ENCODE measurements around the gene NDRG2. TPM values are rescaled to one million over a fixed set of nuclear protein-coding genes. Genes with fewer than 3 reads are reported as not detected.

The NDRG2 gene
- total and polyA plus RNA-seq, 4 donors, result 46.1 to 112 (median 58.6) TPM

- H3K9ac ChIP-seq (ENCODE audit: insufficient read depth in 1 of 2, low read length in 2 of 2), result peak overlapping the region; percentile 55 to 71
- no peaks in the 10 kb centered on the region for H3K27me3 ChIP-seq (ENCODE audit: control insufficient read depth in 3 of 3, insufficient read depth in 3 of 3, low read length in 2 of 3)
- no peak for TF ChIP-seq CTCF (IDR thresholded peaks at IDR 0.05; ENCODE audit: control extremely low read depth, extremely low read depth)
- DNase-seq (no peak), ATAC-seq (ENCODE audit: insufficient read depth, low FRiP score) (no peak)
- H3K4me1 ChIP-seq (ENCODE audit: control insufficient read depth in 5 of 5, insufficient read depth in 5 of 5, low read length in 5 of 5), result peaks cover 7 to 24% (median 13%) of the 10 kb centered on the region in 5 donors
- no peaks in the 10 kb centered on the region for H3K9me3 ChIP-seq (ENCODE audit: control insufficient read depth in 4 of 4, insufficient read depth in 3 of 4, low read length in 3 of 4)
- peak overlapping the region; percentile 86 to 93 for H3K27ac ChIP-seq (ENCODE audit: low read depth in 1 of 2, low read length in 1 of 2)
- 22 to 29% methylated on average over 17 of the region's 17 CpGs for WGBS, 2 donors
- peaks cover 2 to 19% (median 8%) of the 10 kb centered on the region in 4 donors for H3K36me3 ChIP-seq (ENCODE audit: control insufficient read depth in 4 of 4, insufficient read depth in 4 of 4, low read length in 4 of 4)
- H3K4me3 ChIP-seq, result peak overlapping the region; percentile 75
These were observed 860 bp downstream of the NDRG2 start for GRCh38 chr14:21023817-21024584.

GRCh38 chr14:21023174-21023573 lies 1.7 kb downstream of the NDRG2 start:
- peak overlapping the region; percentile 17 to 93 for H3K27ac ChIP-seq (ENCODE audit: low read depth in 1 of 2, low read length in 1 of 2)
- peaks cover 7 to 24% (median 13%) of the 10 kb centered on the region in 5 donors for H3K4me1 ChIP-seq (ENCODE audit: control insufficient read depth in 5 of 5, insufficient read depth in 5 of 5, low read length in 5 of 5)
- H3K36me3 ChIP-seq (ENCODE audit: control insufficient read depth in 4 of 4, insufficient read depth in 4 of 4, low read length in 4 of 4), result peaks cover 2 to 19% (median 9%) of the 10 kb centered on the region in 4 donors
- no peak for TF ChIP-seq CTCF (IDR thresholded peaks at IDR 0.05; ENCODE audit: control extremely low read depth, extremely low read depth)
- H3K9ac ChIP-seq (ENCODE audit: insufficient read depth in 1 of 2, low read length in 2 of 2), result no peak overlapping the region
- H3K9me3 ChIP-seq (ENCODE audit: control insufficient read depth in 4 of 4, insufficient read depth in 3 of 4, low read length in 3 of 4), result no peaks in the 10 kb centered on the region
- no peaks in the 10 kb centered on the region for H3K27me3 ChIP-seq (ENCODE audit: control insufficient read depth in 3 of 3, insufficient read depth in 3 of 3, low read length in 2 of 3)
- WGBS, 2 donors, result 41 to 43% methylated on average over 7 of the region's 7 CpGs
- no peak overlapping the region for H3K4me3 ChIP-seq
- ATAC-seq (ENCODE audit: insufficient read depth, low FRiP score) (no peak), DNase-seq (peak in 2 of 3 donors; percentile 13 to 31)

GRCh38 chr14:21022686-21023085 lies 2.2 kb downstream of the NDRG2 start:
- Histone ChIP-seq H3K27ac (ENCODE audit: low read depth in 1 of 2, low read length in 1 of 2) (peak overlapping the region in 1 of 2 donors; percentile 93), H3K27me3 (ENCODE audit: control insufficient read depth in 3 of 3, insufficient read depth in 3 of 3, low read length in 2 of 3) (no peaks in the 10 kb centered on the region), H3K4me3 (no peak overlapping the region), H3K36me3 (ENCODE audit: control insufficient read depth in 4 of 4, insufficient read depth in 4 of 4, low read length in 4 of 4) (peaks cover 2 to 19% (median 13%) of the 10 kb centered on the region in 4 donors), H3K9ac (ENCODE audit: insufficient read depth in 1 of 2, low read length in 2 of 2) (no peak overlapping the region), H3K4me1 (ENCODE audit: control insufficient read depth in 5 of 5, insufficient read depth in 5 of 5, low read length in 5 of 5) (peaks cover 7 to 24% (median 13%) of the 10 kb centered on the region in 5 donors), H3K9me3 (ENCODE audit: control insufficient read depth in 4 of 4, insufficient read depth in 3 of 4, low read length in 3 of 4) (no peaks in the 10 kb centered on the region)
- WGBS, 2 donors, result 80 to 89% methylated on average over 5 of the region's 5 CpGs
- no peak for DNase-seq
- ATAC-seq (ENCODE audit: insufficient read depth, low FRiP score), result no peak
- TF ChIP-seq CTCF (IDR thresholded peaks at IDR 0.05; ENCODE audit: control extremely low read depth, extremely low read depth), result no peak
